ENCODE measurements around the gene TREML2.
"Not testable (repeated sequence)": the region's sequence is repeated elsewhere in the genome, so short reads cannot be mapped to it uniquely, and the experiment has no call there.

TREML2 gene

DNA sequence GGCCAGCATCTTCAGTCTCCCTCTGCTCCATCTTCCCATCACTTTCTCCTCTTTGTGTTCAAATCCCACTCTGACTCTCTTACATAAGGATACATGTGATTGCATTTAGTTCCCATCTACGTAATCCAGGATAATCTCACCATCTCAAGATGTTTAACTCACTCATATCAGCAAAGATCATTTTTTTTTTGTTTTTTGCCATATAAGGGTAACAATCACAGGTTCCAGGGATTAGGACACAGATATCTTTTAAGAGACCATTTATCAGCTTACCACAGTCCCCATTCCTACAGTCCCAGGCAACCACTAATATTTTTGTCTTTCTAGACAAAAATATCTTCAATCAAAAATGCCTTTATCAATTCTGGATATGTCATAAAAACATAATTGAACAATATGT lies 3.2 kb upstream of the TREML2 start:
- no peak for FAIRE-seq

DNA sequence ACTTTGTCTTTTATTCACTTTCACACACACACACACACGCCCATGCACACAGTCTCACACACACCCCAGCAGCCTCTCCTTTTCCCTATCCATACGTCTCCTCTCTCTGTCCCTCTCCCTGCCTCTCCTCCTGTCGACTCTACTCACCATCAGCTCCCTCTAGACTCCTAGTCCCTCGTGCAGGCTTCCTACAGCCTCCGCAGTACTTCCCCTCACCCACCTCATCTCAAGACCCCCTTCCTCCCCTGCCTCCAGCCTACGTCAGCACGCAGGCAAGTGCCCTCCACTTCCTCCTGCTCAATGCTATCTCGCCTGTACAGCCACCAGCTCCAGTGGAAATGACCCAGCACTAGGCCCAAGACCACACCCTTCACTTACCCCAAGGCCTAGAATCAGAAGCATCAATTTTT lies 820 bp upstream of the TREML2 start:
- no peak for FAIRE-seq

DNA sequence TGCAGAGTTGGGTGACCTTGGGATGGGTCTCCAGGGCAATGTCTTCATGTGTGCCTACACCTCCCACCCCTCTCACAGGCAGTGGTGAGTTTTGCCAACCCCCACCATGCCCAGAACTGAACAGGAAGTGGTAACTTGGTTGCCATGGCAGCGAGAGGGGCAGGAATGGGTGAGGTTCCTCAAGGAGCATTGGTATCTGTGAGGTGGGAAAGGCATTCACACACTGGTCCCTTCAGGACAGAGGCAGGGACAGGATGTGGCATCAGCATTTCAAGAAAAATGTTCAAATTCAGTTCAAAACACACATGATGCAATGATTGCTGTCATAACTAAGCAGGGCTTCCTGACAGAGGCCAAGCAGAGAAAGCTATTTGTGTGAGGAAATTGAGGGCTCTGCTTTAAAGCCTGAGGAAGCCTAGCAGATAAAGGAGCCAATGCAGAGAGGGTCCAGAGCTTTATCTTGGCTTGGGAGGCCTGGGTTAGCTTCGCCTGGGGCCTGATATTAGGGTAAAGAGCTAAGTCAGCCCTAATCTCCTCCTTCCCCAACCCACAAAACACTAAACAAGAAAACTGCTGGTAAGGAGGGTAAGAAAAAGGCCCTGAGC lies 551 bp downstream of the TREML2 start:
- no peak for FAIRE-seq

DNA sequence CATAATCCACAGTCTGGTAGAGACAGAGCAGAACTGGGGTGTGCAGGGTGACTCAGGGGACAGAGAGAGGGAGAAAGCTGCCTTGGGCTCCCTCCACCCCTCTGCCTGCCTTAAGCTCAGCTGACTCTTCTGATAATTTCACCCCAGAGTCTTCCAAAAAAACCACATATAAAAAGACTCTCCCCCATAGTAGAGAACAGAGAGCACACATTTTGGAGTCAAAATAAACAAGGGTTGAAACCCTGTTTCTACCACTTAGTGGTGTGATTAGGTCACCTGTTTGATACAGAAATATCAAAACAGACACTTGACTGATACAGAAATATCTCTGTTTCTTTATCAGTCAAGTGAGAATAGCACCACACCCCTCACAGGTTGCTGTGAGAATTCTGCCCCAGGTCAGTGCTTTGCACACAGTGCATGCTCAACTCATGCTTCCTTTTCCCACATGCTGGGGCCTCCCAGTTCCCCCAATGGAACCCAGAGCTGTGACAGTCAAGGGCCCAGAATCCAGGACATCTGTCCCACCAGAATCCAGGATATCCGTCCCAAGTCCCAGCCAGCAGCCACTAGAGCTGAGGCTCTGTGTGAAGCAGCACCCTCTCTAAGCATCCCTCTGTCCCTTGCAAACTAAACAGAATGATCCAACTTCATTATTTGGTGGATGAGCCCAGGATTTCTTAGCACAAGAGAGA lies 1.2 kb downstream of the TREML2 start:
- FAIRE-seq: no peak

DNA sequence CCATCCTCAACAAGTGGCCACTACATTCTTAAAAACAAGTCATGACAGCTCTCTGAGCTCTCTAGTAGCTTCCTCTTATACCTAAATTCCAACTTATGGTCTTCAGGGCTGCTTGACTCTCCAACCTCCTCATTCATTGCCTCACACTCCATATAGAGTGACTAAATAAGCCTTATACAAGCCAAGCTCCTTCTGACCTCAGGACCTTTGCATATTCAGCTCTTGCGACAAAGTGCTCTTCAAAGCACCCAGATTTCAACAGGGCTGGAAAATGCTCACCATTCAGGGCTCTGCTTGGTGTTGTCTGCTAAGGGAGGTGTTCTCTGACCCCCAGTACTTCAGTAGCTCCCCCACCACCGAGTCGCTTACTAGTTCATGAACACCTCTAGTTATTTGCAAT lies 3.7 kb downstream of the TREML2 start:
- no peak for FAIRE-seq

DNA sequence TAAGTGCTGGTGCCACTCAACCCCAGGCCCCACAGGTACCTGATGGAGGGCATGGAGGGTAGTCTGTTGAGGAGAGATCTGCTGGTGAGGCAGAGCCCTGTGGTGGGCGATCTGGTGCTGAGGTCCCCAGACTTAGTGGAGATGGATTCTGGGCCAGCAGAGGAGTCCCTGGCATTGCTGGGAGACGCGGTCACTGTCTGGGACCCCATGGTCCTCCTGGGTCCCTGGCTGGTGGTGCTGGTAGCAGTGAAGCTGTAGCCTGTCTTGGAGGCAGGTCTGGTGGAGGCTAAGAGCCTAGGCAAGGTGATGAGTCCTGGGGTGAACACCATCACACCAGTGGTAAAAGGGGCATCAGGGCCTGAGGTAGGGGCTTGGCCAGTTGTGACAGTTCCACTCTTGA lies 6.6 kb downstream of the TREML2 start:
- FAIRE-seq: no peak

DNA sequence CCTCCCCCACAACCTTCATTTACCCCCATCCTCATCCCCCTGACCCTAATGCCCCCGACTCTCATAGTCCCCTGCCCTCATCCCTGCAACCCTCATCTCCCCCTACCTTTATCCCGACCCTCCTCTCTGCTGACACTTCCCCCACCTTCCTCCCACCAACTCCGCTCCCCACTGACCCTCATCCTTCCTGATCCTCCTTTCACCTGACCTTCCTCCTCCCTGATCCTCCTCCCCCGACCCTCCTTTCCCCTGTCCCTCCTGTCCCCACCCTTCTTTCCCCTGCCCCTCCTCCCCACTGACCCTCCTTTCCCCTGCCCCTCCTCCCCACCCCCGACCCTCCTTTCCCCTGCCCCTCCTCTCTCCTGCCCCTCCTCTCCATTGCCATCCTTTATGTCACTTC lies 7.1 kb downstream of the TREML2 start:
- FAIRE-seq: no peak

DNA sequence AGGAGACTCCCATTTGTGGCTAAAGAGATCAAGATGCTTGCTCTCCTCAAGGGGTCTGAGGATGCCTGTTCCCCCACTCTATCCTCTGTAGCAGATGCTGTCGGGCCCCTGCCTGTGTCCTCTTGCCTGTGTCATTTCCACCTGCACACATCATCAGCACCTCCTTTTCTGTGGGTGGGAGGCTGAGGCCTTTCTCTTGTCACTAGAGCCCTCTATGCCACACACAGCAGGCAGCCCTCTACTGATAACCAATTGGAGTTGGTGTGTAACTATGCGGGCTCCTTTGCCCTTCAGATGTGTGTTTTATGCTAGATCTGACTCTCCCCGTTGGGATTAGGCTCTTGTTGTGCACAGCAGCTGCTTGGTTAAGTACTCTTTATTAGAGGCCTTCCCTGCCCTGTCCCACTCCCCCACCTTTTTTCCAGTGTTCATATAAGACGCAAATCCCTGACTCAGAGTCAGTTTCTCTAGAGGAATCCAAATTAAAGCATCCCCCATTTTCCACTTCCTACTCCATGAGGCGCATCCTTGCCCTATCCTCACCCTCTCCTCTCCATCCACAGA lies 7.7 kb downstream of the TREML2 start:
- FAIRE-seq: no peak

DNA sequence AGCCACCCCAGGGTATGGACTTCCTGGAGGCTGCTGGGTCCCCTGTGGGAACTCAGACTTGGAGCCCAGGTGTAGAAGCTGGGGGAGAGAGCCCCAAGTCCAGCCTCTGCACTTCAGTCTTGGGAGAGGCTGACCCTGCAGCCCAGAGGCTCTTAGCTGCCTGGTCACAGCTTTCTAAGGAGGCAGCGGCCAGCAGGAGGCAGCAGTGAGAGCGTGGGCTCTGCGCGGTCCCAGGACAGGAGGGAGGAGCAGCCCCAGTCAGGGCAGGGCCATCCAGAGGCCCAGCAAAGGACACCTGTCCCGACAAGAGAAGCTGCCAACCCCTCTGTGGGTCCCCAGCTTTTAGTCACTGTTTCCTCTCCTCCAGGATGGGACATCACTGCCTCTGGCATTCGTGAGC lies 9.4 kb downstream of the TREML2 start:
- no peak for FAIRE-seq

DNA sequence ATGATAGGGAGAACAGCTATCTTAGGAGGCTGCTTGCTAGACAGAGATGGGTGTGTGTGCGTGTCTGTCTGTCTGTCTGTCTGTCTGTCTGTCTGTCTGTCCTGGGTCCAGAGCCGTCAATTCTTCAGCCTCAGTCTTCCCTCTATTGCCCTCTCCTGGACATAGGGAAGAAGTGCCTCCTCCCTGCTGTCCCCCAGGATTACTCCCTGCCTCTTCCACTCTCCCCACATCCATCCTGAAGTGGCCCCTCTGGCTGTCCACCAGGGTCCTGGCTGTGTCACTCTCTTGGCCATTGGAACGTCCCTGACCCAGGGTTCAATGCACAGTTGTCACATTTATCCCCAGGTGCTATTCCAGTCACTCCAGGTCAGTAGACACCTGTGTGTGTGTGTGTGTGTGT lies 10.2 kb downstream of the TREML2 start:
- FAIRE-seq: no peak

DNA sequence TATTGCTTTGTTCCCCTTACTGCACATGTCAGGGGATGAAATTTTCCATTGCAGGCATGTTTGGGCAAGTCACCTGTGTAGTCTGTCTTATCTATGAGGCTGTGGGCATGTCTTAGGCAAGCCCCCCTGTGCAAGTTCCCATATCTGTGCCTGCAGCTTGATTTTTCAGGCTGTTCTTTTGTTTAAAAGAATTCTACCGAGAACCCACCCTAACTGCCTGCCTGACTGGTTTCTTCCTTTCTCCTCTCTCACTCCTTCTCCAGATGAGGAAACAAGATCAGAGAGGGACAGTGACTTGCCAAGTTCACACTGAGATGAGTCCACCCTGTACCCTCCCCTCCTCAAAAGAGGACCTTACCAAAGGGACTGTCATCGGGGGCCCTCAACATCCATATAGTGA lies 11.0 kb downstream of the TREML2 start:
- no peak for FAIRE-seq

DNA sequence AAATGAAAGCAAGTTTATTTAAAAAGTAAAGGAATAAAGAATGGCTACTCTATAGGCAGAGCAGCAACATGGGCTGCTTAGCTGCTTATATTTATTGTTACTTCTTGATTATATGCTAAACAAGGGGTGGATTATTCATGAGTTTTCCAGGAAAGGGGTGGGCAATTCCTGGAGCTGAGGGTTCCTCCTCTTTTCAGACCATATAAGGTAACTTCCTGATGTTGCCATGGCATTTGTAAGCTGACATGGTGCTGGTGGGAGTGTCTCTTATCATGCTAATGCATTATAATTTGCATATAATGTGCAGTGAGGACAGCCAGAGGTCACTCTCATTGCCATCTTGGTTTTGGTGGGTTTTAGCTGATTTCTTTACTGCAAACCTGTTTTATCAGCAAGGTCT lies 11.9 kb downstream of the TREML2 start:
- not testable (repeated sequence) for FAIRE-seq

DNA sequence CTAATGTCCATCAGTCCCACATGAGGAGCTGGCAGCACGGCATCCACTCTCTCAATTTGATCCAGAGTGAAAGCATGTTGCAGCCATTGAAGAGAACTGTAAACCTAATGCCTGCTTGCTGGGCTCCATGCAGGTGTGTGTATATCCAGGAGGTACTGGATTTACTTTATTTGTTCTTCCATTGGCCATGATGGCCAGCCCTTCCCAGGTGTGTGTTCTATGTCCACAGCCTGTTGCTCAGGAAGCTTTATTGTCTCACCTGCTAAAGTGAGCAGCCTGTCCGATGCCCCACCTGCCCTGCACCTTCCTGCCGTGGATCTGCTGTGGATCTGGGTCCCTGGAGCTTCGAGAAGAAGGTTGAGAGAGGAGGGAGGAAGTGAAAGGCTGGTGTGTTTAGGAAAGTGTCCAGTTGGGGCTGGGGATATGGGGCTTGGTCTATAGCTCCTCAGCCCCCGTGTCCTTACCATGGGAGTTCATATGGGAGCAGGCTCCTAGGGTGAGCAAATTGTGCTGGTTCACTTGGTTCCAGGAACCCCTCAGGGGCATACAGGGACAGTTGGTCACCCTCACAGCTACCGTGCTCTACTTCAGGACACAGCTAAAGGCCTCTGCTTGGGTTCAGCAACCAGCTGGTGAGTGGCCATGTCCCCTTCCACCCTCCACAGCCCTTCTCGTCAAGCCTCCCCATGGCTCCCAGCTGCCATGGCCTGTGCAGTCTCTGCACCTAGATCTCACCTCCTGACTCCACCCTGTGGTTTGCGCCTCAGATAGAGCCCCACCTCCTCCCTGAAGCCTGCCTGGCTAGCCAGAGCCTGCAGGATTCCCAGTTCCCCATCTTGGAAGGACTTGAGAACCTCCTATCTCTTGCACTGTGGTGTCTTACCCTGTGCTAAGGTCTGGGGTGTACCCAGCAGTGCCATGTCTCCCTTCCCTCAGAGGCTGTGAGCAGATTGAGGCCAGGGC lies 12.7 kb downstream of the TREML2 start:
- no peak for FAIRE-seq

DNA sequence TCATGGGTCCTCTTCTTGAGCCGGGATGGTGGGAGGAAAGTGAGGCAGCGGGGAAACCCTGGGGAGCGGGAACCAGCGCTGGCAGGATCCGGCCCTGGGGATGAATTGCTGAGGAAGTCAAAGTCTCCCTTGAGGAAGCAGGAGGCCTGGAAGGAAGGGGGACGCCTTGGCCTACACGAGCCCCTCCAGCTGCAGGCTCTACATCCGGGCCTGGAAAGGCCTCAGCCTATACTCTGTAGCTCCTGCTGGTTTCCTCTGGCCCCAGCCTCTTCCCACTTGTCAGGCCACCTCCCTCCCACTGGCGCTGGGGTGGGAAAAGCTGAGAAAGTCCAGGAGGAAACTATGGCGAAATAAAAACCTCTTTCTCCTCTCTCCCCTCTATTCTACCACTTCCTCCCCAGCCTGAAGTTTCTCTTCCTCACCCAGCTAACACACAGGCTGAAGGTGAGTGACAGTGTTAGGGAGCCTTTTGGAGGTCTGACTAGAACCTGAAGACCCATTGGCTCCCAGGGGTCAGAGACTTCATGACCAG lies 14.9 kb downstream of the TREML2 start:
- FAIRE-seq: no peak

DNA sequence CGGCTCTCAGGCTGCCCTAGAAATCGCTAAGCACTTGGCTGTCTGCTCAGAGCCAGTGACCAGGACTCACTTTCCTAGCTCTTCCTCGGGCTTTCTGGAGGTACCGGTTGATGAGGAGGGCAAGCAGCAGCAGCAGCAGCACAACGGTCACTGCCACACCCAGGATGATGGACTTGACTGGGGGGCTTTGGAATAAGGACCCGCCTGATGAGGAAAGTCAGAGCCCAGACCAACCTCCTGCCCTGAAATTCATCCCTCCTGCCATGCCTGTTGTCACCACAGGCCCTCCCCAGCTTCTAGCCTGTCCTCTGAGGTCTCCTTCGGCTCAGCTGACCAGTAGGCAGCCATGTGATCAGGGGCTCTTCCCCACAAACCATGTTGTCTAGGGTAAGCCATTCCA lies 16.2 kb downstream of the TREML2 start:
- FAIRE-seq: no peak

DNA sequence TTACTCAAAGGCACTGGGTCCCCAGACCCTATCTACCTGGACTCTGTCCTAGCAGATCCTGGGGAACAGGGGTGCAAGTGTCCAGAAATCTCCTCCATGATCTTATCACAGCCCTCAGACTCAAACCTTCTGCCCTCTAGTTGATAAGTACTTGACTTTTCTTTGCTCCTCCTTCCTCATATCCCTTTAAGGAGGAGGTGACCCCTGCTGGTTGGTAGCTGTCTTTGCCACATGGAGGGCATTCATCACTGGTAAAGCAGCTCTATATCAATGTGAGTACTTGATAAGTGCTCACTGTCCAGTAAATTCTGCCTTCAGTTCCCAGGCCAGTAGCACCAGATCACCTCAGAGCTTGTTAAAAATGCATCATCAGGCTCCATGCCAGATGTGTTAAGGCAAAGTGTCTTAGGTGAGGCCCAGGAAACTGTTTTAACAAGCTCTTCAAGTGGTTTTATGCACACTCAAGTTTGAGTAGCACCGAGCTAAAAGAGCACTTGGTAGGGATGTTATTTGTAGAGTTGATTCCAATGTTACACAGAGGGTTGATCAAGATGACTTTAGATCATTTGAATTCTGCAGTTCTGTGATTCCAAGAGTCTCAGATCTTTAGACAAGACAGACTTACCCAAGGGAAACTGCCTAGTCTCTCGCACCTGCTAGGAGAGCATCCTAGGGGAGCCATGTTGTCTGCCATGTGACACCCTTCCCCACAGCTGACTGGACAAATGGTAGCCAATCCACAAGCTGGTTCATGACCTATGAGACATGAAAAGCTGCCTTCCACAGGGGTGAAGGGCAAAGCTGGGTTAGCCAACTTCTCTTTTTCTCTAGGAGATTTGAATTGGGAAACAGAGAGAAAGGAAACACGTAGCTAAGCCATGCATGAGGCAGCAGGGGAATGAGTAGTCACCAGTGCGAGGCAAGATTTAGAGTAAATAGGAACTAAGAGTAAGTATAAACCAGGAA lies 18.6 kb downstream of the TREML2 start:
- no peak for FAIRE-seq

DNA sequence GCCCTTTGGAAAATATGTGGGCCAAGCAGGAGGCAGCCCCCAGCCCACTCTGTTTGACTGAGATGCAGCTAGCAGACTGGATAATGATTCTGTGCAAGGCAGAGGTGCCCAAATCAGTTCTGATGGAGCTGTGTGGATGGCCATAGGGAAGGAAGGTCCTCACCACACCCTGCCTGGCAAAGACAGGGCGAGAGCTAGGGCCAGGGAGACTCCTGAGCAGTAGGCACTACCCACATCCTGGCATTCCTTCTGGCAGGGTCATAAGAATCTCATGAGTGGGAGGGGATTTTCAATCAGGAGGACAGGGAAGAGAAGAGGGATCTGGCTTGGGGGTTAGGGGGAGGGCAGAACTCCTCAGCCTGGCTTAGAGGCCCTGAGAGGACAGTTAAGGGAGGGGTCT lies 19.4 kb downstream of the TREML2 start:
- FAIRE-seq: no peak

DNA sequence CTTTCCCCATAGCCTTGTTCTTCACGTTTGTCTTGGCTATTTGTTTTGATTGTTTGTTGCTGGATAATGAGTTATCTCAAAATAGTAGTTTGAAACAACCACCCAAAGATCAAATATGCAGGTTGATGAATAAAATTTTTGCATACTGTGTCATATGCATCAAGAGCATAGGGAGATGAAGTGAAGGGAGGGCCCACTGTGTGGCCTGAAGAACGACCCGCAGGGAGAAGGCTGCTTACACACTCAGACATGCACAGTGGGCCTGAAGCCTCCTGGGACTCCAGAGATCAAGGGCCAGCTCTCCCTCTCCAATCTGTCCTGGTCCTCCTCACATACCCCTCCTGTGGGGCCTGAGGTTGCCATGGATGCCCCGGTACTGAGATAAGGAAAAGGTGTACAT lies 21.8 kb downstream of the TREML2 start:
- no peak for FAIRE-seq

DNA sequence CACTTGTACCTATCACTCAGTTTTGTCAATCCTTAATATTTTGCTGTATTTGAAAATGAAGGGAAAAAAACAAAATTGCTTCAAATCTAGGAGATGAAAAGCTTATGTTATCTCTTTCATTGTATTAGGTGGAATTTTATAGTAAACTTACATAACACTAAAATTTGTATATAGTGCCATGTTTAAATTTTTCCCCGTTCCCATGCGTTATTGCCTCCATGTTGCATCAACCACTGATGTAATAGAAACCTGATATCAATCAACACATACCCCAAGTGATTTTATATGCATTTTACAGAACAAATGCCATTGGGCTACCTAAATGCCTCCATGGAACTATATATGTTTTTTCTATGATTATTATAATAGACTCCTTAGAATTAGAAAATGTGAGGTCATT lies 23.3 kb downstream of the TREML2 start:
- FAIRE-seq: no peak

DNA sequence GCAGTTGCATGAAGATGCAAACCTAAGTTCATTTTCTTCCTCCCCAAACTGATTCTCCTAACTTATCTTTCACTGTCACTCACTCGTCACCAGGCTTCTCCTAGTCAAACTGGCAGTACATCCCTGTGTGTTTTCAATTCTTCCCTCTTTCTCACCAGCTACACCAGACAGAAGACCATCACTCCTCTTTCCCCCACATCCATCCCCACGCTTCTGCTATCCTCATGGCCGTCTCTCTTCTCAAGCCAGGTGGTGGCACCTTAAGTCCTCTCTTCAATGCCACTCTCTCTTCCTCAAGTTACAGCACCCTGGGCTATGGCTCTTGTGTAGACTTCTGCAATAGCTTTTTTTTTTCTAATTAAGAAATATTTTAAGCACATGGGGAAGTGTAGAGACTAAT lies 23.7 kb downstream of the TREML2 start:
- no peak for FAIRE-seq

DNA sequence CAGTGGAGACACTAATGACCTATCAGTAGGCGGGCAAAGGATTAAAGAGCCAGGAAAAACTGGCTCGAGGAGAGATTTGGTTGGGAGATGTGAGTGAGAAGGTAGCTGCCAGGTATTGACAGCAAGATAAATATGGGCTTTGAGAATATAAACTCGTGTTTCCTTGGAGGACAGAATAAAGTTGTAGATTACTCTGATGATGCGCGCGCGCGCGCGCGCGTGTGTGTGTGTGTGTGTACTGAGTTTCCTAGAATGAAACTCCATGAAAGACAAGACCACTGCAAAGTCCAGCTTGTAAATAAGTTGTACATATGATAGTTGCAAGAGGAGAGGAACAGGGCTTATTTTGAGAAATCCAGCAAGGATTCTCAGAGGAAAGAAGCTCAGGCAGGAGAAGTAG lies 24.8 kb downstream of the TREML2 start:
- FAIRE-seq: no peak

DNA sequence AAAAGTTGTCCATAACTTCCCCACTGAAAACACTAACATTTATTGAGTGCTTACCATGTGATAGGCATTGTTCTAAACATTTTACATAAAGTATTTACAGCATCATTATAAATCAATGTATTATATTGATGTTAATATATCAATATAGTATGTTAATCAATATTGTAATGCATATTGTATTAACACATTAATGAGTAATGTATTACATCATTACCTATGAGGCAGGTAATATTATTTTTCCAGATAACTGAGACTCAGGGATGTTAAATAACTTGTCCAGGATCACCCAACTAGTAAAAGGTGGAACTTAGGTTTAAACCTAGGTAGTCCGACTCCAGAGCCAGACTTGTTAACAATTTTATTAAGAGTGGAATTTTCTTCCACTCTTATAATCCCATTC lies 25.9 kb downstream of the TREML2 start:
- no peak for FAIRE-seq

Measured in A204.1 (cell line).